GM12872 (cell line): ENCODE measurements around the gene GREB1.

Source experiments
- TF ChIP-seq, protein P1 (sequence below): IDR thresholded peaks from 3 replicates; pipeline ENCODE4 v1.5.1; 2011; ENCODE audit warnings: low read depth, mild to moderate bottlenecking, low read length, moderate library complexity; ENCODE audit not compliant: insufficient read depth

The GREB1 gene

DNA sequence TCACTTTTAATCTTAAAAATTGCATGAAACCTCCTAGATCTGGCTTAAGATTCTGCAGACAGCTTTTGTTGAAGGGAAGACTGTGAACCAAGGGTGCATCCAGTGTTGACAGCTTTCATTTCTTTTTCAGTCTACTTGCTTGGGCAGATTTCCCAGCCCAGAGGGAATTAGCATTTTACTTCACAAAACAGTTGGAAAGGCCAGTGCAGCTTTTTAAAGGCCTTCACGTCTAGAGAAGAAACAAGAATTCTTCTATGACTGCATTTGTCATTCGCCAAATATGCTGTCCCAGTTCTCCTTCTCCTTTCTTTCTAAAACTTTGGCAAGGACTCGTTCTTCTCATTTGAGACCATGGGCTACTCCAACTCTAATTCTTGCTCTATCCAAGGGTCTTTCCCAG lies 118.7 kb downstream of the GREB1 start:
- TF ChIP-seq, protein P1, sequence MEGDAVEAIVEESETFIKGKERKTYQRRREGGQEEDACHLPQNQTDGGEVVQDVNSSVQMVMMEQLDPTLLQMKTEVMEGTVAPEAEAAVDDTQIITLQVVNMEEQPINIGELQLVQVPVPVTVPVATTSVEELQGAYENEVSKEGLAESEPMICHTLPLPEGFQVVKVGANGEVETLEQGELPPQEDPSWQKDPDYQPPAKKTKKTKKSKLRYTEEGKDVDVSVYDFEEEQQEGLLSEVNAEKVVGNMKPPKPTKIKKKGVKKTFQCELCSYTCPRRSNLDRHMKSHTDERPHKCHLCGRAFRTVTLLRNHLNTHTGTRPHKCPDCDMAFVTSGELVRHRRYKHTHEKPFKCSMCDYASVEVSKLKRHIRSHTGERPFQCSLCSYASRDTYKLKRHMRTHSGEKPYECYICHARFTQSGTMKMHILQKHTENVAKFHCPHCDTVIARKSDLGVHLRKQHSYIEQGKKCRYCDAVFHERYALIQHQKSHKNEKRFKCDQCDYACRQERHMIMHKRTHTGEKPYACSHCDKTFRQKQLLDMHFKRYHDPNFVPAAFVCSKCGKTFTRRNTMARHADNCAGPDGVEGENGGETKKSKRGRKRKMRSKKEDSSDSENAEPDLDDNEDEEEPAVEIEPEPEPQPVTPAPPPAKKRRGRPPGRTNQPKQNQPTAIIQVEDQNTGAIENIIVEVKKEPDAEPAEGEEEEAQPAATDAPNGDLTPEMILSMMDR, result no peak

DNA sequence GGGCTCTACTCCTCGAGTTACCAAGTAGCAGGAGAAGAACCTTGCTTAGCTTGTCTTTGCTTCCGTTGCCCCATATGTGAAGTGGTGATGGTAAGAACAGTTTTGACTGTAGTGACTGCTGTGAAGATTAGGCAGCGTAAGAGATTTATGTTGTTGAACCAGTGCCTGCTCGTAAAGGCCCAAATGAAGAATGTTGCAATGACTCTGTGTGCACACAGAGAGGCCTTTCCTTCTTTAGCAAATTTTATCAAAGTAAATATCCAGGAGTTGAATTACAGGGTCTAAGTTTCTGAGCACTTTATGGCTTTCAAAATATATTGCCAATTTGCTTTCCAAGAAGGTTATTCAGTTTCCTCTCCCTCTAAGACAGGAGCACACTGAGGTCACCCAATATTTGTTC lies 121.7 kb downstream of the GREB1 start:
- TF ChIP-seq, protein P1, result no peak

DNA sequence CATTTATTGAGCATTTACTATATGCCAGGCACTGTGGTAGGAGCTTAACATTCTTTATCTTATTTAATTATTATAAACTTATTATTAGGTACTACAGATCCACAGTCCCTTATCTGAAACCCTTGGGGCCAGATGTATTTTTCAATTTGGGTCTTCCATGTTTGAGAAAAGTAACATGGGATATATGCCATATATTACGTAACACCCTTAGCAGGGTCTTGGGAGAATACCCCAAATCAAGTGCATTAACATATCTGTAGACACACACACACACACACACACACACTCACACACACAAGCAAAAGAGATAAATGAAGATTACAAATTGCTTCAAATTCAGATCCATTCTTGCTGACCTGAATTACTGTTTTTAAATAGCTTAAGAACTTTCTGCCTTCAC lies 122.4 kb downstream of the GREB1 start:
- TF ChIP-seq, protein P1, result no peak

DNA sequence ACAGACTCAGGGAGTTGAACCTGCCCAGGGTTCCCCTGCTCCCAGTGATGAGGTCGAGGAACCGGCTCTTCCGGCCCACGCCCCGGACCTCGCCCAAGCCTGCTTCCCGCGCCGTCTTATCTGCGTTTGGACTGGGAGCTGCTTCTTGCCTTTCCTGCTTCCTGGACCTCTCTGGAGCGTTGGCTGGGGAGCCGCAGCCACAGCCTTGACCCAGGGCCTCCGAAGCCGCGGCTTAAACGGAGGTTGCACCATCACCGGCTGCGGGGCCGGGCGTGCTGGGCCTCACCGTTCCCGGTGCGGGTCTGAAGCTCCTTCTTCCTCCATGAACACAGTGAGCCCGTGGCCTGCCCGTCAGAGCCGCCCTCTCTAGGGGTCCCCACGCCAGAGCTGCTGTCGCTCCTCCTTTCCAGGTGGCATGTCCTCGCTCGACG lies 122.8 kb downstream of the GREB1 start:
- TF ChIP-seq, protein P1, result no peak

DNA sequence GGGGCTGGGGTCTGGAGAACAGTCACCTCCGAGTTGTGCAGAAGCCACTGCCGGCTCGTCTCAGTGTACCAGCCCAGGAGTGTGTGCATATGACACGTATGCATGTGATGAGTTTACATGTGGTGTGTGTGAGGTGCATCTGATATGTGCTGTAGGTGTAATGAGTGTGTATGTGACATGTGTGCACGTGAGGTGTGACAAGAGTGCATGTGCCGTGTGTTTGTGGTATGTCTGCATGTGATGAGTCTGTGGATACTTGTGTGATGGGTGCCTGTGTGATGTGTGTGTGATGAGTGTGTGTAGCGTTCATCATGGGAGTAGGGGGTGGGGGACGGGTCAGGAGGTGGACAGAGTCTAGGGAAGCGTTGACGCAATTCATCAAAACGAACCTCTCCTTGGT lies 123.3 kb downstream of the GREB1 start:
- TF ChIP-seq, protein P1, result no peak

DNA sequence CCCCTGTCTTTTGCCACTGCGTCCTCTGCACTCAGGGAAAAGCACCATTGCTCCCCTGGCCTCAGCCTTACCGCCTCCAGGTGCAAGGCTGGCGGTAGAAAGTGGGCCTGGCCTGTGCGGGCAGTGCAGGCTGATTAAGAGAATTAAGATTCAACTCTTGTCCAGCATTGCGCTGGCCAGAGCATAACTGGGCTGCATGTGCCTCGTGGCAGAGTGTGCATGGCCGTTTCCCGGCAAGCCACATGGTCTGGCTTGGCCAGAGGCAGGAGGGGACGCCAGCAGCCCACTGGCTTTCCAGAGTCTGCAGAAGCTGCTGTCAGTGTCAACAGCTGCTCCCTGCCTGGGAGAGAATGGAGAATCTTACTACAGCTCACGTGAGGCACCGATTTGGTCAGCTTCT lies 123.8 kb downstream of the GREB1 start:
- TF ChIP-seq, protein P1, result no peak

DNA sequence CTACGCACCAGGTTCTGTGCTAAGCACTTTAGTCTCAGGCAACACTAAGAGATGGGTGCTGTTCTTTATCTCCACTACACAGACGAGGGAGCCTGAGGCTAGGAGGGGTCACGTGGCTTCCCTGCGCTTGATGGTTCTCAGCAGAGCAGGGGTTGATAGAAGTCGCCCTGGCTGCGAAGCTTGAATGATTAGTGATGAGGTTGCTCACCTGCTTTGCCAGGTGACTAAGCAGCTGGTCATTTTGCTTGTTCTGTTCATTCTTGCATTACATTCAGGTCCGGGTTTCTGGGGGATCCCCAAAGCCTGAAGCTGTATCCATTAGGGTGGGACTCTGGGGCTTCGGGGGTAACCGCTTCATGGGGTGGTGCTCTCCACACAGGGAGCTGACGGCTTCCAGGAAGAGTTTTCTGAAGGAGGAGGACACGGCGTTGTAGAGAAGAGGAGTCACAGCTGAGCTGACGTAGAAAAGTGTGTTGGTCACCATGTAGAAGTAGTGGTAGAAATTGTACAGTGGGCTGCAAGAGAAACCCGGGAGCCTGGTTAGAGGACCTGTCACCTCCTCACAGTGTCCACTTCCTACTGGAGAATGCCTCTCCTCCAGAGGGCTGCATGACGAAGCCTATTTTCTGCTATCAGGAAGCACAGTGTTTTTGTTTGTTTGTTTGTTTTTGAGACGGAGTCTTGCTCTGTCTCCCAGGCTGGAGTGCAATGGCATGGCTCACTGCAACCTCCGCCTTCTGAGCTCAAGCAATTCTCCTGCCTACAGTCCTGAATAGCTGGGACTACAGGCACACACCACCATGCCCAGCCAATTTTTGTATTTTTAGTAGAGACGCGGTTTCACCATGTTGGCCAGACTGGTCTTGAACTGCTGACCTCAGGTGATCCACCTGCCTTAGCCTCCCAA lies 124.6 kb downstream of the GREB1 start:
- TF ChIP-seq, protein P1, result no peak
